GM21367 (cell line): Measurements from ENCODE around the gene VGLL4.

Experiments
- ATAC-seq: cut with Tn5 transposase; IDR thresholded peaks from one replicate; pipeline ENCODE4 v1.9.1; 2021; ENCODE audit not compliant: unreplicated experiment

Gene VGLL4

DNA sequence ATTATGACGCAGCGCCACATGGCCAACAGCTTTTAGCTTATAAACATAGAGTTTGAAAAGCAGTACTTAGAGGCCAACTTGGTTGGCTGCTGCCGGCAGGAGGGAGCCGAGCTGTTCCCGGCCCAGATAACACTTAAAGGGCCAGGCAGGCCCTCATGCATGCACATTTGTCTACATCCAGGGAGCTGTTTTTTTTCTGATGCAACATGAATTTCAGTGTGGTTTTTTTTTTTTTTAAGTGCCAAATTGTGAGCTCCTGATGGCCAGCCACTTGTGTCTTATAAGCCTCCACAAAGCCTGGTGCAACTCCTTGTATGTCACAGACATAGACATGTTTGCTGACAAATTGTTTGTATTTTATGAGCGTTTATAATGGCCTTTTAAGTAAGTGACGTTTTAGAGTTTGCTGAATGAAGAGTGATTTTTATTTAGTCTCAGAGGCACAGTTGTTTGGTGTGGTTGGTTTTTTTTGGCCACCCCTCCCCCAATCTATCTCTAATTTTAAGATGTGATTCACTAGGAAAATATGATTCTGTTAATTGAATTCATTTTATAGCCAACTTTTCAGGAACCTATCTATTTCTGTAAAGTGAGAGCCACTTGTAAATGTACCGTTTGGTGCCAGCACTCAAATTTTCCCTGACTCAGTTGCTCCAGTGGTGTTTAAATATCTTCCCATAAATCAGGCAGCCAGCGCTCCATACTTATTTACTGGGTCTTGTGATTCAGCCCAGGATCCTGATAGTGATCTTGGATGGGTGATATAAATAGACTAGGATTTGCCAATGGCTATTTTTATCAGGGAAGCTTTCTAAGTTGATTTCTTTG, 134.3 kb downstream of the VGLL4 start:
- ATAC-seq: no peak

DNA sequence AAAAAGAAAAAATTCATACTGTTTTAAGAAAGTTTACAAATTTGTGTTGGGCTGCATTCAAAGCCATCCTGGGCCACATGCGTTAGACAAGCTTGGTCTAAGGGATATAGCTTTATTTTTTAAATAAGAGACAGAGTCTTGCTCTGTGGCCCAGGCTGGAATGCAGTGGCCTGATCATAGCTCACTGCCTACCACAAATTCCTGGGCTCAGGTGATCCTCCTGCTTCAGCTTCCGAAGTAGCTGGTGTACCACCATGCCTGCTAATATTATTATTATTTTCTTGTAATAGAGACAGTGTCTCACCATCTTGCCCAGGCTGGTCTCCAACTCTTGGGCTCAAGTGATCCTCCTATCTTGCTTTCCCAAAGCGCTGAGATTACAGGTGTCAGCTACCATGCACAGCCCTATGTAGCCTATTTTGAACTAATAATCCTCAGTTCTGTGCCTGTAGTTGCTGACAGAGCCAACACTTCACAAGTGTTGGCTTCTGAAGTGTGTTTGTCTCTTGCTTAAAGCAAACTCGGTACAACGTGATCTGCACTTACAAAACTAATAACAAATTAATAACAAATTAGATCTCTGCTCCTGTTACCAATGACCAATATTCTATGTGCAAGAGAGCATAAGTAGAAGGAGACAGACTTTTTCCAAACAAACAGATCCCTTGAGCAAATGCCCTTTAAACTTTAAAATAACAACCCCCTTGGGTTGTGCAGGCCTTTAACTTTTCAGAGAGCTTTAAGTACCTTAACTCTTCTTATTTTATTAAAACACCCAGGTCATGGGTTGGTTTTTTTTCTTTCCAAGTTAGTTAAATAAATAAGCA, 135.2 kb downstream of the VGLL4 start:
- ATAC-seq: no peak

- no peak for ATAC-seq
Observed at GRCh38 chr3:11507719-11508118, 136.0 kb downstream of the VGLL4 start.
